RWPE2 (cell line): ENCODE results near the gene ROPN1L.

Source experiments
- ATAC-seq: fragments of 200-7000 bp; cut with Tn5 transposase; 3 replicates; pipeline ENCODE4 v1.9.1; 2021; ENCODE audit warnings: low read depth
- DNase-seq: peaks from one replicate; pipeline ENCODE4 v3.0.0-alpha.2; 2020; ENCODE audit warnings: low spot score
- H3K27ac ChIP-seq: fragments of 450-650 bp; 2 replicates; pipeline ENCODE4 v1.5.1; 2017; ENCODE audit warnings: mild to moderate bottlenecking; ENCODE audit not compliant: poor library complexity, severe bottlenecking
- H3K27me3 ChIP-seq: fragments of 250-450 bp; sonication (Bioruptor Pico); 2 replicates; pipeline ENCODE4 v1.5.1; 2021; ENCODE audit warnings: mild to moderate bottlenecking, moderate library complexity; ENCODE audit not compliant: insufficient read depth, poor library complexity, severe bottlenecking
- H3K36me3 ChIP-seq: fragments of 250-450 bp; sonication (Bioruptor Pico); 2 replicates; pipeline ENCODE4 v1.5.1; 2020; ENCODE audit warnings: low read depth, mild to moderate bottlenecking, moderate library complexity
- H3K4me1 ChIP-seq: fragments of 250-450 bp; sonication (Bioruptor Pico); 2 replicates; pipeline ENCODE4 v1.5.1; 2021; ENCODE audit warnings: mild to moderate bottlenecking, moderate library complexity; ENCODE audit not compliant: insufficient read depth, poor library complexity, severe bottlenecking
- H3K4me3 ChIP-seq: fragments of 250-450 bp; sonication (Bioruptor Pico); 2 replicates; pipeline ENCODE4 v1.5.1; 2021; ENCODE audit warnings: mild to moderate bottlenecking, moderate library complexity; ENCODE audit not compliant: severe bottlenecking
- H3K9me3 ChIP-seq: fragments of 250-450 bp; sonication (Bioruptor Pico); 2 replicates; pipeline ENCODE4 v1.5.1; 2021; ENCODE audit warnings: mild to moderate bottlenecking, moderate library complexity; ENCODE audit not compliant: severe bottlenecking
- CTCF ChIP-seq: fragments of 450-650 bp; IDR thresholded peaks from one replicate; pipeline ENCODE4 v1.5.1; 2017; ENCODE audit warnings: mild to moderate bottlenecking, moderate library complexity; ENCODE audit not compliant: poor library complexity, severe bottlenecking

Gene ROPN1L

GRCh38 chr5:10442576-10442975, 897 bp downstream of the ROPN1L start:
- no peak for DNase-seq
- ATAC-seq = no peak
- no peak overlapping the region for H3K4me3 ChIP-seq
- H3K9me3 ChIP-seq = no peaks in the 10 kb centered on the region
- no peak overlapping the region for H3K27ac ChIP-seq
- peaks cover 4% of the 10 kb centered on the region for H3K4me1 ChIP-seq
- H3K27me3 ChIP-seq = no peaks in the 10 kb centered on the region
- H3K36me3 ChIP-seq = peaks cover 2% of the 10 kb centered on the region; the same call in 1 of the 2 replicates
- TF ChIP-seq CTCF = no peak

GRCh38 chr5:10445352-10445751, 3.7 kb downstream of the ROPN1L start:
- ATAC-seq (no peak), DNase-seq (no peak)
- no peak for TF ChIP-seq CTCF
- Histone ChIP-seq H3K36me3 (no peaks in the 10 kb centered on the region), H3K27me3 (no peaks in the 10 kb centered on the region), H3K4me1 (peaks cover 4% of the 10 kb centered on the region), H3K27ac (no peak overlapping the region), H3K9me3 (no peaks in the 10 kb centered on the region), H3K4me3 (no peak overlapping the region)

- Histone ChIP-seq H3K4me3 (no peak overlapping the region), H3K9me3 (no peaks in the 10 kb centered on the region), H3K27me3 (no peaks in the 10 kb centered on the region), H3K4me1 (peaks cover 6% of the 10 kb centered on the region), H3K36me3 (no peaks in the 10 kb centered on the region), H3K27ac (no peak overlapping the region)
- ATAC-seq (no peak), DNase-seq (no peak)
- no peak for TF ChIP-seq CTCF
These were observed 4.8 kb downstream of the ROPN1L start for GRCh38 chr5:10446490-10446889.

- no peak for ATAC-seq
- Histone ChIP-seq H3K4me1 (peaks cover 7% of the 10 kb centered on the region), H3K27ac (no peak overlapping the region), H3K4me3 (no peak overlapping the region), H3K9me3 (no peaks in the 10 kb centered on the region), H3K27me3 (no peaks in the 10 kb centered on the region), H3K36me3 (no peaks in the 10 kb centered on the region)
- no peak for DNase-seq
- TF ChIP-seq CTCF = no peak
These were observed 5.4 kb downstream of the ROPN1L start for GRCh38 chr5:10447041-10447440.

- no peak for DNase-seq
These were observed 7.2 kb downstream of the ROPN1L start for GRCh38 chr5:10448754-10449360.

More at GRCh38 chr5:10448754-10449360, 7.2 kb downstream of the ROPN1L start:
- Histone ChIP-seq H3K9me3 (no peaks in the 10 kb centered on the region), H3K27me3 (no peaks in the 10 kb centered on the region), H3K4me1 (peaks cover 14% of the 10 kb centered on the region), H3K4me3 (no peak overlapping the region), H3K27ac (no peak overlapping the region), H3K36me3 (no peaks in the 10 kb centered on the region)
- TF ChIP-seq CTCF = no peak
- ATAC-seq = no peak
